Suprapubic skin (tissue), 3 donors: Measurements from ENCODE around the gene CEP112.

Experiments used
- POLR2AphosphoS5 ChIP-seq, 3 donors: sonication (generic); formaldehyde crosslinking; IDR thresholded peaks; one replicate each; pipeline ENCODE4 v1.6.1; 2017; ENCODE audit warnings: antibody characterized with exemption in 3 of 3
- TF ChIP-seq, protein P1 (sequence below), 2 donors: fragments of 200-600 bp in 1 of 2; fragments of 450-650 bp in 1 of 2; sonication (generic) in 1 of 2; IDR thresholded peaks; one replicate each; pipeline ENCODE4 v1.5.1; 2016 to 2019; ENCODE audit warnings: antibody characterized with exemption in 2 of 2, mild to moderate bottlenecking in 1 of 2, moderate library complexity in 1 of 2

DNA sequence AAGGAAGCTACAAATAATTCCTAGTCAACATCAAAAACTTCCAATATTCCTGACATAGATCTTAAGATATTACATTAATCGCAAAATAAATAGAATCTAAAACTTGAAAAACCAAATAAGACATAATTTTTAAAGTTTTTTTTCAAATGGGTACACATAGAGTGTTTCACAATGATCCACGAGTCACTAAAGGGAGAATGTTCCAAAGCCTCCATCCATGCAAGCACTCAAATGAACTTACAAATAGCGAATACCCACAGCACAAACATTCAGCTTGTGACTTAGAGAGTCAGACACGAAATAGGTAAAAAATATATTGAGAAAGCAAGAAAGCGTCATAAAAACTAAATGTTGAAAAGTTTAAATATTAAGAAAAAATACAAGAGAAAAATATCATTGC is 65.7 kb downstream of the CEP112 start:
- TF ChIP-seq, protein P1, sequence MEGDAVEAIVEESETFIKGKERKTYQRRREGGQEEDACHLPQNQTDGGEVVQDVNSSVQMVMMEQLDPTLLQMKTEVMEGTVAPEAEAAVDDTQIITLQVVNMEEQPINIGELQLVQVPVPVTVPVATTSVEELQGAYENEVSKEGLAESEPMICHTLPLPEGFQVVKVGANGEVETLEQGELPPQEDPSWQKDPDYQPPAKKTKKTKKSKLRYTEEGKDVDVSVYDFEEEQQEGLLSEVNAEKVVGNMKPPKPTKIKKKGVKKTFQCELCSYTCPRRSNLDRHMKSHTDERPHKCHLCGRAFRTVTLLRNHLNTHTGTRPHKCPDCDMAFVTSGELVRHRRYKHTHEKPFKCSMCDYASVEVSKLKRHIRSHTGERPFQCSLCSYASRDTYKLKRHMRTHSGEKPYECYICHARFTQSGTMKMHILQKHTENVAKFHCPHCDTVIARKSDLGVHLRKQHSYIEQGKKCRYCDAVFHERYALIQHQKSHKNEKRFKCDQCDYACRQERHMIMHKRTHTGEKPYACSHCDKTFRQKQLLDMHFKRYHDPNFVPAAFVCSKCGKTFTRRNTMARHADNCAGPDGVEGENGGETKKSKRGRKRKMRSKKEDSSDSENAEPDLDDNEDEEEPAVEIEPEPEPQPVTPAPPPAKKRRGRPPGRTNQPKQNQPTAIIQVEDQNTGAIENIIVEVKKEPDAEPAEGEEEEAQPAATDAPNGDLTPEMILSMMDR (IDR thresholded peaks at IDR 0.05): no peak
- no peak for TF ChIP-seq POLR2AphosphoS5 (IDR thresholded peaks at IDR 0.05)
